Liver (tissue), 9 donors: Measurements from ENCODE around the gene COL9A1. TPM values are rescaled to one million over a fixed set of nuclear protein-coding genes. Genes with fewer than 3 reads are reported as not detected.

Source experiments
- DNase-seq: peaks from one replicate; pipeline ENCODE4 v3.0.0-alpha.2; 2017; ENCODE audit warnings: low spot score
- H3K27ac ChIP-seq, 2 donors: one replicate each; pipeline ENCODE4 v1.7.0; 2013; ENCODE audit warnings: inconsistent platforms in 2 of 2, low read length in 2 of 2, control low read depth in 1 of 2, low read depth in 1 of 2, mild to moderate bottlenecking in 1 of 2
- H3K27me3 ChIP-seq, 4 donors: one replicate each; pipeline versions ENCODE4 v1.6.1 to v1.7.0; 2013; ENCODE audit warnings: low read length in 3 of 4, inconsistent platforms in 1 of 4, mild to moderate bottlenecking in 1 of 4, moderate library complexity in 1 of 4; ENCODE audit not compliant: control insufficient read depth in 4 of 4, insufficient read depth in 4 of 4
- H3K36me3 ChIP-seq, 4 donors: one replicate each; pipeline versions ENCODE4 v1.6.1 to v1.7.0; 2013; ENCODE audit warnings: low read length in 3 of 4, mild to moderate bottlenecking in 3 of 4, low read depth in 1 of 4, moderate library complexity in 1 of 4; ENCODE audit not compliant: control insufficient read depth in 4 of 4, insufficient read depth in 3 of 4
- H3K4me1 ChIP-seq, 4 donors: one replicate each; pipeline versions ENCODE4 v1.6.1 to v1.7.0; 2013; ENCODE audit warnings: low read length in 3 of 4, mild to moderate bottlenecking in 3 of 4, moderate library complexity in 1 of 4; ENCODE audit not compliant: control insufficient read depth in 4 of 4, insufficient read depth in 4 of 4
- H3K4me3 ChIP-seq, 3 donors: one replicate each; pipeline versions ENCODE4 v1.6.1 to v1.7.0; 2013; ENCODE audit warnings: low read length in 3 of 3, control low read depth in 1 of 3, low read depth in 1 of 3, mild to moderate bottlenecking in 1 of 3
- H3K9ac ChIP-seq, 2 donors: one replicate each; pipeline ENCODE4 v1.7.0; 2013; ENCODE audit warnings: low read length in 2 of 2, mild to moderate bottlenecking in 2 of 2, moderate library complexity in 2 of 2, control low read depth in 1 of 2, low read depth in 1 of 2
- H3K9me3 ChIP-seq, 4 donors: one replicate each; pipeline versions ENCODE4 v1.6.1 to v1.7.0; 2013; ENCODE audit warnings: low read length in 3 of 4; ENCODE audit not compliant: control insufficient read depth in 4 of 4
- EGR1 ChIP-seq, 2 donors: IDR thresholded peaks; 2 replicates each; pipeline ENCODE4 v1.6.1; 2016 to 2018; ENCODE audit warnings: antibody characterized with exemption in 2 of 2, low read depth in 2 of 2
- FOXA1 ChIP-seq: IDR thresholded peaks from 2 replicates; pipeline ENCODE4 v1.6.1; 2016; ENCODE audit warnings: antibody characterized with exemption
- FOXA2 ChIP-seq: IDR thresholded peaks from 2 replicates; pipeline ENCODE4 v1.6.1; 2016; ENCODE audit warnings: antibody characterized with exemption
- GABPA ChIP-seq, 2 donors: IDR thresholded peaks in 1 of 2; conservative IDR thresholded peaks in 1 of 2; 2 replicates each; pipeline ENCODE4 v1.6.1; 2016; ENCODE audit warnings: antibody characterized with exemption in 2 of 2, mild to moderate bottlenecking in 1 of 2, moderate library complexity in 1 of 2
- HNF4A ChIP-seq, 2 donors: conservative IDR thresholded peaks; 2 replicates each; pipeline ENCODE4 v1.6.1; 2016; ENCODE audit warnings: antibody characterized with exemption in 2 of 2, mild to moderate bottlenecking in 2 of 2
- NR2F2 ChIP-seq: IDR thresholded peaks from 2 replicates; pipeline ENCODE4 v1.6.1; 2016; ENCODE audit warnings: antibody characterized with exemption
- RAD21 ChIP-seq, 2 donors: IDR thresholded peaks; 2 replicates each; pipeline ENCODE4 v1.6.1; 2016; ENCODE audit warnings: antibody characterized with exemption in 2 of 2, mild to moderate bottlenecking in 2 of 2
- REST ChIP-seq: IDR thresholded peaks from 2 replicates; pipeline ENCODE4 v1.6.1; 2016; ENCODE audit warnings: antibody characterized with exemption, mild to moderate bottlenecking
- RXRA ChIP-seq, 2 donors: IDR thresholded peaks; 2 replicates each; pipeline ENCODE4 v1.6.1; 2017 to 2018; ENCODE audit warnings: antibody characterized with exemption in 2 of 2, mild to moderate bottlenecking in 1 of 2
- SP1 ChIP-seq: IDR thresholded peaks from 2 replicates; pipeline ENCODE4 v1.6.1; 2018; ENCODE audit warnings: antibody characterized with exemption, mild to moderate bottlenecking
- TAF1 ChIP-seq: conservative IDR thresholded peaks from 2 replicates; pipeline ENCODE4 v1.6.1; 2016; ENCODE audit warnings: antibody characterized with exemption, mild to moderate bottlenecking
- YY1 ChIP-seq: IDR thresholded peaks from 2 replicates; pipeline ENCODE4 v1.6.1; 2016; ENCODE audit warnings: antibody characterized with exemption, mild to moderate bottlenecking
- ZBTB33 ChIP-seq: IDR thresholded peaks from 2 replicates; pipeline ENCODE4 v1.6.1; 2016; ENCODE audit warnings: antibody characterized with exemption
- WGBS: extraction: QIAGEN DNeasy Blood & Tissue Kit; methylation state at CpG from one replicate; pipeline ENCODE4 v1.1.7; 2013; 5-methylcytosine and 5-hydroxymethylcytosine counted together
- polyA plus RNA-seq, 2 donors: library from polyadenylated mRNA; stranded (reverse) in 1 of 2; unstranded in 1 of 2; fragments of 200-250 nt in 1 of 2; fragments of >200 nt in 1 of 2; fragmentation: Nextera tagmentation in 1 of 2; extraction: Ambion mirVana in 1 of 2; gene quantifications; one replicate each; pipeline versions ENCODE4 v1.2.1 to v1.2.3, GENCODE V29; 2013 to 2015
- total RNA-seq, 2 donors: library from RNA; depleted of rRNA; stranded (reverse); fragments of >200 nt; gene quantifications; one replicate each; pipeline ENCODE4 v1.2.3, GENCODE V29; 2014
- TF ChIP-seq, protein P1 (sequence below): IDR thresholded peaks from 2 replicates; pipeline ENCODE4 v1.6.1; 2016; ENCODE audit warnings: antibody characterized with exemption
- TF ChIP-seq, protein P2 (sequence below): IDR thresholded peaks from 2 replicates; pipeline ENCODE4 v1.6.1; 2016; ENCODE audit warnings: antibody characterized with exemption
- donor health status: healthy.
- donor health status: healthy.
- donor health status: healthy.
- donor health status: healthy.
- donor health status: healthy.

COL9A1 gene
- total and polyA plus RNA-seq, 4 donors, result 0.01 to 1.4 TPM; not detected in 2

DNA sequence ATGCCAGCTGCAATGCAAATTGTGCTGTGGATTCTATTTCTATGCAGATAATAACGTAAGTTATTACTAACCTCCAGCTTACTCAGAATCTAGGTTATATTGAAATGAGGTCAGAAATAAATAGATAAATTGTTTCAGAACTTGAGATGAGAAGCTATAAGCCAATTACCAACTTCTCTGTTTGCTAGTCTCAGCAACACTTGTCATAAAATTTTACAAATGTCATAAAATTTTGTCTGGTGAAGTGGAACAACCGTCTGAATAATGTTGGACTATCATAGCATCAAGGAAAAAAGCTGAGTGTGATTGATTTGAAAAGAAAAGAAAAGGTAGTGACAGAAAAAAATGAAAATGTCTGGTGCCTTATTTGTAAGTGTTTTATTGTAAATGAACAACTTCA is 36.7 kb downstream of the COL9A1 start:
- no peaks in the 10 kb centered on the region for H3K36me3 ChIP-seq
- TF ChIP-seq TAF1 (no peak), SP1 (no peak), FOXA2 (no peak), YY1 (no peak), REST (no peak), EGR1 (IDR thresholded peaks at IDR 0.05; ENCODE audit: low read depth in 2 of 2) (no peak), HNF4A (conservative IDR thresholded peaks at IDR 0.05) (no peak), RAD21 (IDR thresholded peaks at IDR 0.05) (no peak), GABPA (IDR thresholded peaks at IDR 0.05 in 1 of 2, conservative IDR thresholded peaks at IDR 0.05 in 1 of 2) (no peak), RXRA (IDR thresholded peaks at IDR 0.05) (no peak), ZBTB33 (no peak), NR2F2 (no peak)
- TF ChIP-seq, protein P1, sequence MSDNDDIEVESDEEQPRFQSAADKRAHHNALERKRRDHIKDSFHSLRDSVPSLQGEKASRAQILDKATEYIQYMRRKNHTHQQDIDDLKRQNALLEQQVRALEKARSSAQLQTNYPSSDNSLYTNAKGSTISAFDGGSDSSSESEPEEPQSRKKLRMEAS, result no peak

DNA sequence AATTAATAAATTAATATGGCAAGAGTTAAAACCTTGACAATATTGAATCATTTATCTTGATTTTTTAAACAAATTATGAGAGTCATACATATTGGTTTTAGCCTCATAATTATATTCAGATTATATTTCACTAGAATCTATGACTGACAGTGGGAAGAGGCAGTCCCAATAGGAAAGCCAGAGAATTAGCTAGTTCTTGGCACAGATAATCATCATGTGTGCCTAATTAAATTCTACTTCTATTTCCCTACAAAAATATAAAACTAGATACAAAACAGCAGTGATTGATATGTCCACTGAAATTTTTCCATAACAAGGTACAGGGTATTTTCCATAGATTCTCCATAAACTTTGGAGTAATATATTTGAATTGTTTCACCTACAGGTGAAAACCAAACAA is 38.6 kb downstream of the COL9A1 start:
- Histone ChIP-seq H3K4me3 (no peak overlapping the region), H3K9me3 (no peaks in the 10 kb centered on the region), H3K36me3 (no peaks in the 10 kb centered on the region), H3K27me3 (peaks cover 0 to 2% (median 0%) of the 10 kb centered on the region in 4 donors), H3K9ac (no peak overlapping the region), H3K27ac (no peak overlapping the region), H3K4me1 (no peaks in the 10 kb centered on the region)
- no peak for DNase-seq
- TF ChIP-seq, protein P1, result no peak
- TF ChIP-seq FOXA1 (no peak), HNF4A (conservative IDR thresholded peaks at IDR 0.05) (no peak), REST (no peak), SP1 (no peak), TAF1 (no peak), FOXA2 (no peak)
- TF ChIP-seq, protein P2, sequence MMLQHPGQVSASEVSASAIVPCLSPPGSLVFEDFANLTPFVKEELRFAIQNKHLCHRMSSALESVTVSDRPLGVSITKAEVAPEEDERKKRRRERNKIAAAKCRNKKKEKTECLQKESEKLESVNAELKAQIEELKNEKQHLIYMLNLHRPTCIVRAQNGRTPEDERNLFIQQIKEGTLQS, result no peak

More for the DNA sequence above, 36.7 kb downstream of the COL9A1 start:
- WGBS, result 48% methylated on average over 2 of the region's 2 CpGs
- Histone ChIP-seq H3K27me3 (no peaks in the 10 kb centered on the region), H3K9ac (no peak overlapping the region), H3K9me3 (no peaks in the 10 kb centered on the region), H3K27ac (no peak overlapping the region), H3K4me3 (no peak overlapping the region), H3K4me1 (no peaks in the 10 kb centered on the region)
- no peak for DNase-seq
